Skeletal muscle cell (primary cell): ENCODE measurements around the gene ST3GAL6.

ENCODE experiments used
- DNase-seq: peaks from one replicate; pipeline ENCODE4 v3.0.0-alpha.2; 2010; ENCODE audit warnings: low read depth
- H3K4me3 ChIP-seq: 2 replicates; pipeline ENCODE4 v1.5.1; 2011; ENCODE audit warnings: low read depth, mild to moderate bottlenecking, control low read depth, low read length, moderate library complexity

The ST3GAL6 gene, protein sequence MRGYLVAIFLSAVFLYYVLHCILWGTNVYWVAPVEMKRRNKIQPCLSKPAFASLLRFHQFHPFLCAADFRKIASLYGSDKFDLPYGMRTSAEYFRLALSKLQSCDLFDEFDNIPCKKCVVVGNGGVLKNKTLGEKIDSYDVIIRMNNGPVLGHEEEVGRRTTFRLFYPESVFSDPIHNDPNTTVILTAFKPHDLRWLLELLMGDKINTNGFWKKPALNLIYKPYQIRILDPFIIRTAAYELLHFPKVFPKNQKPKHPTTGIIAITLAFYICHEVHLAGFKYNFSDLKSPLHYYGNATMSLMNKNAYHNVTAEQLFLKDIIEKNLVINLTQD

DNA sequence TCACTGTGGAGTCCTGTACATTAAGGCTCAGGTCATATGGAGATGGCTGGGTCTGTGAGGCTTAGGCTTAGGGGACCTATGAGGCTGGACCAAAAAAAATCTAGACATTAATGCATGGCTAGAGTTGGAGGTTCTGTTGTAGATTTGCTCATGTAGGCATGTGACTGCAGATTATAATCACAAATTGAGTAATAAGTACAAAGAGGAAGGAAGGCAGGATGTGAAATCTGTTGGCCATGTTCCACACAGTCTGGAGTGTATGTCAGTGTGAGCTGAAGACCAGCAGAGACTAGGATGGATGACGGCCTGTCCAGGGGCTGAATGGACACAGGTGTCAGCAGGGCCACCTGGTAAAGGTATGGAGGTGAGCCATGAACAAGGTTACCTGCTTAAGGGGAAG, at the start of gene ST3GAL6:
ST3GAL6 (plus strand) TSS at position 265 of the 400 bp plus-strand sequence. CDS start 5,101 bp downstream, outside the sequence.
- no peak within 1 kb of the TSS for H3K4me3 ChIP-seq
- no peak for DNase-seq

DNA sequence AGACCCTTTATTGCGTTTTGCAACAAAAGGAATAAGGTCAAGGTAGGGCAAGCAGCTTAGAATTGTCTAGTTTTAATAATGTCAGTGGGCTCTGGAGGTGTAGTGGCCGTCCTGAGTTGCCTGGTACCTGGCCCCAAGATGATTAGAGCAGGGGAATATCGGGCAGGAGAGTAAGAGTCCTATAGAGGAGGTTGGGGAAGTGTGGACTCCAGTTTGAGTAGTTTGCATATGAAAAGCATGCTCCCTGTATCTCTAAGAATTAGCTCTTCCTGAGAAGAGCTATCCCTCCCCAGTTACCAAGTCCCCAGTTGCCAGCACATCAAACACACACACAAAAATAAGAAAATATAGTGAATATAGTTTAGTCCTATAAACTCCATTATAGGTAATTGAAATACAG, 49.2 kb upstream of the ST3GAL6 start:
- H3K4me3 ChIP-seq, result no peak overlapping the region

DNA sequence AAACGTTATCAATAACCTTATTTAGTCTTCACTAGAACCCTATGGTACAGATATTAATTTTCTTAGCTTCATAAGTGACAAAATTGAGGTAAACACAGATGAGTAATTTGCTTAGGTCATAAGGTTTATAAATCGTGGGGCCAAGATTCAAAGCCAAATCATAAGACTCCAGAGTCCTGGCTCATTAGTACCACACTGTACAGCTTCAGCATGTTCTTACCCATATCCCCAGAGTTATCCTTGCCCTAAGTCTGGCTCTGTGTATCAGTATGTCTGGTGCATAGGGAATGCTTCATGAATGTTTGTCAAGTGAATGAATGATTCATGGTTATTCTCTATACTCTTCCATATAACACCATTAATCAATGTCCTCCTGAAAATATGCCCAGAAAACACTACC, 45.6 kb upstream of the ST3GAL6 start:
- DNase-seq, result no peak
- no peak overlapping the region for H3K4me3 ChIP-seq

More for the DNA sequence above, 49.2 kb upstream of the ST3GAL6 start:
- DNase-seq, result no peak

DNA sequence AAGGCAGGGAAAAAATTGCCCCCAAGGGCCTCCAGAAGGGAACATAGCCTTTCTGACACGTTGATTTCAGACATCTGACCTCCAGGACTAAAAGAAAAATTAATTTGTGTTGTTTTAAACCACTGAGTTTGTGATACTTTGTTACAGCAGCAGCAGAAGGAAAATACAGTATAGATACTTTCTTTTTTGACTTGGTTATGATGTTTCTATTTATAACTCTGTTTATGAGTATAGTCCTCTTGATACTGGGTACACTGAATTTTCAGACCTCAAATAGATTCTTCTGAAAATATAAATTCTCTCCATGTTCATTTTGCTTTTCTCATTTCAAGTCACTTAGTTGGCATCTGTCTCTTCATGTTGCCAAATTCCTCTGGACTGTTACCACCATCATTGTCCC, 44.4 kb upstream of the ST3GAL6 start:
- no peak for DNase-seq
- H3K4me3 ChIP-seq, result no peak overlapping the region

DNA sequence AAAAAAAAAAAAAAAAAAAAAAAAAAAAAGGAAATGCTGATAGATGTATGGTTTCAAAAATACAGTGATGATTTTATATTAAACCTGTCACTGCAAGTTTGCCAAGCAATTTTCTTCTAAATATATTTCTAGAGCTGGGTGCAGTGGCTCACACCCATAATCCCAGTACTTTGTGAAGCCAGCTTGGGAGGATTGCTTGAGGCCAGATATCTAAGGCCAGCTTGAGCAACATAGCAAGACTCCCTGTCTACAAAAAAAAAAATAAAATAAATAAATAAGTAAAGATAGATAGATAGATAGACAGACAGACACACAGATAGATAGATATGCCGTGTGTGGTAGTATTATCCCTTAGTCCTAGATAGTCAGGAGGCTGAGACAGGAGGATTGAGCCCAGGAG, 41.4 kb upstream of the ST3GAL6 start:
- DNase-seq, result no peak
- H3K4me3 ChIP-seq, result no peak overlapping the region

DNA sequence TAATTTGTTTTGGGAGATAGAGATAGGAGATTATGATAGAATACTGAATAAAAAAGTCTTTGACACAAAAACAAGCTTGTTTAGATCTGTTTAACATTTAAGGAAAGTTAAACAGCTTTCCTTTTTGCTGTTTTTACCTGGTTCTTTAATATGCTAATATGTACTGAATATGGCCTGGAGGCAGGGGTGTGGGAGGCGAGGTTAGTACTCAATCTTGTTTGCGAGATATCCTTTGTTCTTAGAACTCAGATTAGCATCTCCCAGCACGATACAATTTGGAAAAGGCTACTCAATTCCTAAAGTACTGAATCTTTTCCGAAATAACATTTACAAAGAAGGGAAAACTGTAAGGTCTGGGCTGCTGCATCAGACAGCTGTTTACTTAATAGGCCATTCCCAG, 40.8 kb upstream of the ST3GAL6 start:
- H3K4me3 ChIP-seq, result no peak overlapping the region
- no peak for DNase-seq

DNA sequence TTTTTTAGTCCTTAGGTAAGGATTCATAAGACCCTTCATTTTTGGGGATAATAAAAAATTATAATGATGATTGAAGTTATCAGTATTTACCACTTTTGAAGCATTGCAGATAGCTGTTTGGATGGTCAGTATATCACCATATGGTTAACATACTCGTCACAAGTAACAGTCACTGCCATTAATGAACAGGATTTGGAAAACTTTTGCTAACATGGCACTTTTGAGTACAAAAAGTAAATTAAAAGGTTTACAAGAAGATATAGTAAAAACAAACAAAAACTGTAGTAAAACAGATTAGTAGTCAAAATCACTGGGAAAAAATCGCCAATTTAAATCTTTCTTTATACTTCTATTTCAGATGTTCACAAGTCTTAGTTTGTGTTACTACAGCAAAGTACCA, 37.8 kb upstream of the ST3GAL6 start:
- no peak for DNase-seq
- H3K4me3 ChIP-seq, result no peak overlapping the region

DNA sequence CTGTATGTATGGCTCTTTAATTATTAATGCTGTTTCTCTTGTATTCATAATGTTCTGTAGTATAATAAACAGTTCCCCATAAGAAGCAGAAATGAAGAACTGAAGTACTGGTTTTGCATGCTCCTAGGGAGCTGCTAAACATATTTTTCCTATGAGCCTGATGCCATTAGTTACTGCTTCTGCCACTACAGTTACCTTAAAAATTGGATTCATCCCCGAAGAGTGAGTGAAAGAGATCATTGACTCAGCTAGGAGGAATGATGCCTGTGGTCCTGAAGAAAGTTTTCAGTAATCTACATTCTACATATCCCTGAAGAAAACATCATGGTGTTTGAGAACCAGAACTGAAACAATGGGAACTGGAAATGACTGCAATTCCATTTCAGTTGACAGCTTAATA, 37.1 kb upstream of the ST3GAL6 start:
- no peak for DNase-seq
- H3K4me3 ChIP-seq, result no peak overlapping the region

DNA sequence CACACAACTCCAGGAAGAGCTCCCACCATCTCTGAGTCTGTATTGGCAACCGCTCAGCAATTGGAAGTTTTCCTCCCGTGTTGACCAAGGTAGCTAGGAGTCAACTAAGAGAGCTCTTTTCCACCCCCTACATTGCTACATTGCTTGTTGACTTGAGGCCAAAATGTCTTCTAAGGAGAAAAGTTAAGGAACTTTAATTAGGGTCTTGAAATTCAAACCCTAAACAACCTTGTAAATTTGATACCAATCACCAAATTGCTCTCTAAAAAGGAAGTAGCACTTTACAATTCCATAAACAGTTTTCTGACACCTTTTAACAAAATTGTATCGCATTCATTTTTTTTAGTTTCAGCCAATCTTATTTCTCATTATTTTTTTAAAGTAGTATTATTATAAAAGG, 35.5 kb upstream of the ST3GAL6 start:
- no peak overlapping the region for H3K4me3 ChIP-seq
- DNase-seq, result no peak

DNA sequence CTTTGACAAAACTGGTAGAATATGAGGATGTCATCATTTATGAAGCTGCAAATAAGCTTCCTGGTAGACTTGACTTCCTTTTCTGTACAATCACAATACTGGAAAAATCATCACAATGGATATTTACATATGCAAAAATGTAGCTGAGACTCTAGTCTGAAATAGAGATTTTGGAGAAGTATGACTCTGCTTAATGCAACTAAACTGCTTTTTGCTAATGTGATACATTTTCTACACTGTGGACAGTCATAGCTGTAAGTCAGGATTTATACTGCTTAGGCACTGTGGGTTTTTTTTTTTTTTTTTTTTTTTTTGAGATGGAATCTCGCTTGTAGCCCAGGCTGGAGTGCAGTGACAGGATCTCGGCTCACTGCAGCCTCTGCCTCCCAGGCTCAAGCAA, 34.5 kb upstream of the ST3GAL6 start:
- DNase-seq, result no peak
- H3K4me3 ChIP-seq, result no peak overlapping the region

DNA sequence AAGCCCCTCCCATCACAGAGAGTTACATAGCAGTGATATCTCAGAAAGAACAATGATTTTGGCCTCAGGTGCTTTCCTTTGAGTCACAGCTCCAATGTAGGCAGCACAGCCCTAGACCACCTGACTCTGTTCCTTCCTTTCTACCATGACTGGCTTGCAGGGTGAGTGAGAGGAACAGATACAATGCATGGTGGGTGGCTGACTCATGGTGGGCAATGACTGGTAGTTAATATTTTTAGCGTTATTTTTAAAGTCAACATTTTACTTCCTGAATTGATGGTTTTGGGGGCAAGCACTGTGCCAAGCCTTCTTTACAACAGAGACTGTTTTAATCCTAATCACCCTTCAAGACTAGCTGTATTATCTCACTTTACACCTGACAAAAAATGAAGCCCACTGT, 32.8 kb upstream of the ST3GAL6 start:
- DNase-seq, result no peak
- no peak overlapping the region for H3K4me3 ChIP-seq

DNA sequence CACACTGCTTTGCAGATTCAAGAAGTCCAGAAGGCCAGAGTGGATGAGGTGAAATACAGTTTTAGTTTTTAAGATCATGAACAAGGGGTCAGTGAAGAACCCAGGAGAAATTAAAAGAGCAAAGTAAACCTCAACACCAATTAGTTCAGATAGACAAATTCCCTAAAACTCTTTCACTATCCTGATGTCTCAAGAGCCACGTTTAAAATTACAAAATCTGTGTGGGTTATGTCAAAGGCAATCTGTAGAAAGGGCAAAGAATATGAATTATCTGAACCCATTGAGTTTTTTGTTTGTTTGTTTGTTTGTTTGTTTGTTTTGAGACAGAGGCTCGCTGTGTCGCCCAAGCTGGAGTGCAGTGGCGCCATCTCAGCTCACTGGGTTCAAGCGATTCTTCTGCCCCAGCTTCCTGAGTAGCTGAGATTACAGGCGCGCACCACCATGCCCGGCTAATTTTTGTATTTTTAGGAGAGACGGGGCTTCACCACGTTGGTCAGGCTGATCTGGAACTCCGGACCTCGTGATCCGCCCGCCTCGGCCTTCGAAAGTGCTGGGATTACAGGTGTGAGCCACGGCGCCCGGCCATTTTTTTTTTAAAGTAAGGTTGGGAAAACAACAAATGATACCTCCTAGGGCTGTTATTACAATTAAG, 32.1 kb upstream of the ST3GAL6 start:
- DNase-seq, result no peak
- H3K4me3 ChIP-seq, result no peak overlapping the region

DNA sequence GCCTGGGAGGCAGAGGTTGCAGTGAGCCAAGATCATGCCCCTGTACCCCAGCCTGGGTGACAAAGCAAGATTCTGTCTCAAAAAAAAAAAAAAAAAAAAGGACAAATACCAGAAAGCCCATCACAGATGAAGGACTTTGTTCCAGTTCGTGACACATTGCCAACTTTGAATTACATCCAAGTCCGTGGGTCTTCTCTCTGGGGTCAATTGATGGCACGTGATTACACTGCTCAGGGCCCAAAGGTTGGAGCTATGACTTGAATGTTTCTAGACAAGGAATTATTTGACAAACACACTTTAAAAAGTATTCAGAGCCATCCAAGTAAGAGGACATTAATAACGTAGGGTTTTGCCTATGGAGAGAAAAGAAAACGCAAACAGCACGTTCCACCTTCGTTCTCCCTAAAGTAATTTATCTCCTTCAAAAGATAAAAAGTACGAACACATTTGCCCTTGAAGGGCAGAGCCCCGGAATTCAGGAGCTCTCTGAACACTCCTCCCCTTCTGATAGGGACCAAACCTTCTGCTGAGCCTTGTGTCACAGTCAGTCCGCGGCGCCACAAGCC, 31.3 kb upstream of the ST3GAL6 start:
- peak overlapping the region; percentile 75 for H3K4me3 ChIP-seq
- no peak for DNase-seq

DNA sequence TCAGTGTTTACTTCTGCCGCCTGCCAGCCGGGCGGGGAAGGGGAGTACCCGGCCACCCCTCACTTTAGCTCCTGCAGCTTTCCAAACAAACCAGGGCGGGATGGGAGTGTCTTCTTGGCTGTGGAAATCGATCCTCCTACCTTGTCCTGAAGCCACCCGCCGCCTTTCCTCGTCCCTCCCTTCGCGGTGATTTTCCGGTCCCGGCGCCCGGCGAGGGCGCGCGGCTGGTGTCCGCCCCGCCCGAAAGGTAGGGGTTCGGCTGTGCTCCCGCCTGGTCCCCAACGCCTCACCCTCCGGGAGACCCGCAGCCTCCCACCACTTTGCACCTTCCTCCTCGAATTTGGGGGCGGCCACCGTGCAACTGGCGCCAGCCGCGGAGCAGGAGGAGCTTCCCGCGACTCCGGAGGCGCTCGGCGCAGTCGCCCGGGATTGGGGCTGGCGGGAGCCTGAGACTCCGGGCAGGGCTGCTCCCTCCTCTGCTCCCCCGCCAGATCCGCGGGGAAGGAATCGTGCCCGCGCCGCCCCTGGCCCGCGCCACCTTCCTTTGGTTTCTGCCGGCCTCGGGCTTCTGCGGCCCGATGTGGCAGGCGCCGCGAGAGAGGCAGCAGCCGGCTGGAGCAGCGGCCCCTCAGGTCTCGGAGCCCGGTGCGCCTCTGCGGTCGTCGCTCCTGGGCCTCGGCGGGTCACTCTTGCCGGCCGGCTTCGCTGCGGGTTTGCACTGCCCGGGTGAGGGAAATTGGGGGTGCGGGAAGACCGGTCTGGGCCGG, 30.7 kb upstream of the ST3GAL6 start:
- H3K4me3 ChIP-seq, result peak overlapping the region; percentile 75
- DNase-seq, result no peak

DNA sequence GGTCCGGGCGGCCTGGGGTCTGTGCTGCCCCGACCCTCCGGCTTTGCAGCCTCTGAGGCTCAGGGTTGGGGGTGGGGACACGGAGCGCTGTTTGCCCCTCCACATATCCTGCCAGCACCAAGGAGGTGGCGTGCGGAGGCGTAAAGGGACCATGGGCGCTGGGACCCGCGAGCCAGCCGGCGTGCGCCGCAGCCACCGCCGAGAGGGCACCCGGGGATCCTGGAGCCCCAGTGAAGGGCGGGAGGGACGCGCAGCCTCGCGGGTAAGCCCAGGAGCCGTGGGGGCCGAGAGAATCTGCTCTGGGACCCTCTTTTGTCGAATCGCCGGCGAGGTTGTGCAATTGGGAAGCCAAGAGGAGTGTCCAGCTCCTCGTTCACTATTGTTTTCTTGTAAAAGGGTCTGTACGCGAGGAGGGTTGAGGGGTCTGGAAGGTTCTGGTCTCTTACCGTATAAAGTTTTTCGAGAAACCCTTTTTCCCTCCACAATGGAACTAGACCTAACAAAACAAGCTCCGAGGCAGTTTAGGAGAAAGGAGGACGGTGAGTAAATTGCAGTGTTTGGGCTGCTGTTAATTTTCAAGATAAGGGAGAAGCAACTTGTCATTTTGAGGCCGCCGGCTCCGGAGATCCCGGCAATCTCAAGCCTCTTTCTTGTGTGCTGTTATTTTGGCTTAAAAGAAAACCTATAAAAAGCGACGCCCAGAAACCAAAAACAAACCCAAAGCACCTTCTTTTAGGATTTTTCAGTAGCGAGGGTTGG, 29.9 kb upstream of the ST3GAL6 start:
- no peak for DNase-seq
- H3K4me3 ChIP-seq, result peak overlapping the region; percentile 75

DNA sequence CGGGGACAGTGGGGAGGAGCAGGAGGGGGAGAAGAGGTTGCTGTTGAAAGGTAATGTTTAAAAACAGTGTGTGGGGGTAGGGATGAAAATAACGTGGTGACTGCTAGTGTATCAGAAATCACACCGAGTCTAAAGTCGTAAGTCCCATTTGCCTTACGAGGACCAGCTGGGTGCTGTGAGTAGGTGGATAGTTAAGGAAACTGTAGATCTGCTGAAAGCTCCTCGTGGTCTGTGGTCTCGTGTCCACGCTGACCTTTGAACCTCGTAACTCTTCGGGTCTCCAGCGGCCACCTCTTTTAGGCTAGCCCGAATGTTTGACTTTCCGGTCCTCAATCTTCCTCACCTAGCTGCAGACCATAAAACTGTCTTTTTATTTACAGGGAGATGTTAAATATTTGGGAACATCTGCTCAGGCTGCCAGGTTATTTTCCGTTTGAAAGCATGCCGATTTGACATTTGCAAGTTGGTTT, 29.3 kb upstream of the ST3GAL6 start:
- H3K4me3 ChIP-seq, result peak overlapping the region; percentile 75
- no peak for DNase-seq

DNA sequence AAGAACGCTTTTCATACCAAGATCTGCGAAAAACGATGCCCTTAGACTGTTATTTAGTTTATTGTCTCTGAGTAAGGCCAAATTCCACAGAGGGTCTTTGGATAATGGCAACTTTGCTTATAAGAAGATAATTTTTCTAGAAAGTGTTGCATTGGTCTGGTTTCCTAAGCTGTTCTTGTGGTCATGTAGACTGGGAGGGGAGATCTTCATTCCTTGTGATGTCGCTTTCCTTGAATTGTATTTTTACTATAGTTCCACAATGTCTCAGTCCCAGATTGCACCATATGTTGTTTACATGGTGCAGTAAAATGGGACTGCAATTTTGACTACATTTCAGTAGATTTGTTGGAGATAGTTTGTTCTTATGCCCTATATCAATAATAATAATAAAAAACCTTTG, 28.8 kb upstream of the ST3GAL6 start:
- no peak overlapping the region for H3K4me3 ChIP-seq
- no peak for DNase-seq

DNA sequence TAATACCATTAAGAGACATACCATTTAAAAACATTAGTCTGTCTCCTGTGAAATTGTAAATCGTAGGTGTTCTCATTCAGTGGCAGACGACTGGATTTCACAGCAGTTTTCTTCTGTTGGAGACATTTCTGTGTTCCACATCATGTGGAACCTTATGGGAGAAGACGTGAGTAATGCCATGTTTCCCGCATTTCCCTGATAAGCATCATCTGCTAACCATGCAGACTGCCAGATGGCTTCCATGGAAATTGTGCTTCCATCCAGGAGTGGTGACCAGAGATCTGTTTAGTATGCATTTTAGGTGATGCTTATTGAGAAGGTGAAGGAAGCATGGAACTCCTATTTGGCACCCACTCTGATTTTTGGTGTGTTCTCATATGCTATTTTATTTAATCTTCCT, 28.4 kb upstream of the ST3GAL6 start:
- no peak overlapping the region for H3K4me3 ChIP-seq
- no peak for DNase-seq

DNA sequence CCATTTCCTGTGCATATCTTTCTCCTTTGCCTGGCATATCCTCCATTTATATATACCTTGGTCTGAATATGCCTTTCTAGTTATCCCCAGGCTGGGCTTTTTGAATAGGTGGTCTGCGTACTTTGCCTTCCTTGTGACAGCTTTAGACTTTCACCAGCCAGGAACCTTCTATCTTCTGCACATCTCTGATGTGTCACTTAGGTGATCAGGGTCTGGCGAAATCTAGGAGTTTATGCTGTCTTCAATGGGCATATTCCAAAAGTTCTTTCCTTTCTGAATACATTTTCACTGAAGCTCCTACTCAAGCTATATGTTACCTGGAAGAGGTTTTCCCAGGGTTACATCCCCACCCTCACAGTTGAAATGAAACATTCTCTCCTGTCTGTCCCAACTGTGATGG, 27.8 kb upstream of the ST3GAL6 start:
- no peak for DNase-seq
- H3K4me3 ChIP-seq, result no peak overlapping the region
